SIG-M5 (cell line): Measurements from ENCODE around the gene ARMH3.
A peak's percentile ranks its signal among the peaks of the same experiment; 100 is the strongest.
"Not testable (repeated sequence)": the region's sequence is repeated elsewhere in the genome, so short reads cannot be mapped to it uniquely, and the experiment has no call there.

Experiments
- DNase-seq: peaks from one replicate; lab custom pipeline; 2025; lab: John Stamatoyannopoulos, UW

ARMH3 gene

GRCh38 chr10:102045292-102045691, 10.7 kb downstream of the ARMH3 start:
- no peak for DNase-seq

- no peak for DNase-seq
Observed at GRCh38 chr10:102040305-102041050, 15.5 kb downstream of the ARMH3 start.

- DNase-seq, result no peak
Observed at GRCh38 chr10:102038410-102038809, 17.6 kb downstream of the ARMH3 start.

- DNase-seq, result not testable (repeated sequence)
Observed at GRCh38 chr10:102035807-102036206, 20.2 kb downstream of the ARMH3 start.

- DNase-seq, result no peak
Observed at GRCh38 chr10:102033787-102034186, 22.2 kb downstream of the ARMH3 start.

GRCh38 chr10:102027261-102027660, 28.7 kb downstream of the ARMH3 start:
- no peak for DNase-seq

GRCh38 chr10:102024799-102025198, 31.2 kb downstream of the ARMH3 start:
- peak; percentile 30 for DNase-seq

GRCh38 chr10:102020938-102021337, 35.0 kb downstream of the ARMH3 start:
- DNase-seq, result no peak

GRCh38 chr10:102017295-102017694, 38.7 kb downstream of the ARMH3 start:
- DNase-seq, result no peak

- DNase-seq, result no peak
Observed at GRCh38 chr10:102016416-102016815, 39.6 kb downstream of the ARMH3 start.

GRCh38 chr10:102010961-102011360, 45.0 kb downstream of the ARMH3 start:
- no peak for DNase-seq

GRCh38 chr10:102009801-102010425, 46.1 kb downstream of the ARMH3 start:
- no peak for DNase-seq

GRCh38 chr10:102007796-102008195, 48.2 kb downstream of the ARMH3 start:
- no peak for DNase-seq

- DNase-seq, result not testable (repeated sequence)
Observed at GRCh38 chr10:102007031-102007430, 48.9 kb downstream of the ARMH3 start.

GRCh38 chr10:102004376-102004775, 51.6 kb downstream of the ARMH3 start:
- DNase-seq, result no peak

GRCh38 chr10:102003541-102003940, 52.4 kb downstream of the ARMH3 start:
- DNase-seq, result no peak

- no peak for DNase-seq
Observed at GRCh38 chr10:102001435-102002068, 54.4 kb downstream of the ARMH3 start.

- DNase-seq, result no peak
Observed at GRCh38 chr10:101997803-101998202, 58.2 kb downstream of the ARMH3 start.

- DNase-seq, result no peak
Observed at GRCh38 chr10:101995451-101996063, 60.4 kb downstream of the ARMH3 start.

GRCh38 chr10:101993651-101994200, 62.2 kb downstream of the ARMH3 start:
- no peak for DNase-seq

- no peak for DNase-seq
Observed at GRCh38 chr10:101993221-101993620, 62.8 kb downstream of the ARMH3 start.

- no peak for DNase-seq
Observed at GRCh38 chr10:101987136-101987535, 68.8 kb downstream of the ARMH3 start.

- DNase-seq, result no peak
Observed at GRCh38 chr10:101986624-101986971, 69.4 kb downstream of the ARMH3 start.
